Right lobe of liver (tissue), 6 donors: ENCODE data around the gene MAP3K7. TPM values are rescaled to one million over a fixed set of nuclear protein-coding genes. Genes with fewer than 3 reads are reported as not detected.

ENCODE experiments used
- ATAC-seq, 4 donors: fragments of 200-7000 bp; cut with Tn5 transposase; one replicate each; pipeline ENCODE4 v1.9.1; 2020; ENCODE audit warnings: mild to moderate bottlenecking in 4 of 4, moderate library complexity in 4 of 4
- DNase-seq, 3 donors: peaks; one replicate each; pipeline ENCODE4 v3.0.0-alpha.2; 2020
- H3K27ac ChIP-seq, 3 donors: fragments of 200-600 bp; one replicate each; pipeline ENCODE4 v1.8.0; 2022
- H3K27me3 ChIP-seq, 2 donors: fragments of 200-600 bp; one replicate each; pipeline ENCODE4 v1.8.0; 2022
- H3K36me3 ChIP-seq, 4 donors: fragments of 200-600 bp; sonication (generic) in 1 of 4; one replicate each; pipeline versions ENCODE4 v1.5.1 to v1.8.0; 2017 to 2022; ENCODE audit warnings: control low read depth in 1 of 4
- H3K4me1 ChIP-seq, 4 donors: fragments of 200-600 bp; sonication (generic) in 1 of 4; one replicate each; pipeline versions ENCODE4 v1.5.1 to v1.8.0; 2017 to 2022; ENCODE audit warnings: control low read depth in 1 of 4
- H3K4me3 ChIP-seq, 3 donors: fragments of 200-600 bp; one replicate each; pipeline ENCODE4 v1.8.0; 2022
- H3K9me3 ChIP-seq, 4 donors: fragments of 200-600 bp; sonication (generic) in 1 of 4; one replicate each; pipeline versions ENCODE4 v1.5.1 to v1.8.0; 2017 to 2022; ENCODE audit warnings: control low read depth in 1 of 4
- POLR2A ChIP-seq: fragments of 450-650 bp; IDR thresholded peaks from one replicate; pipeline ENCODE4 v1.6.1; 2017; ENCODE audit warnings: antibody characterized with exemption, mild to moderate bottlenecking
- WGBS: methylation state at CpG from one replicate; pipeline ENCODE4 v1.1.6; 2018; ENCODE audit warnings: low coverage, low lambda C conversion rate; ENCODE audit not compliant: insufficient coverage; ENCODE audit errors: missing lambda C conversion rate; 5-methylcytosine and 5-hydroxymethylcytosine counted together
- intact Hi-C, 2 donors: fragments of 100-400 bp; cut with DNase I; formaldehyde crosslinking; loops; one replicate each; pipeline versions ENCODE4 v1.11.2 to v1.14.1; 2022
- total RNA-seq, 6 experiments: library from RNA; depleted of rRNA in 2 of 6; stranded (reverse); fragments of >200 nt in 2 of 6; fragmentation: NEBNext Ultra II Directional in 3 of 6; extraction: Animal tissue kit (Norgen Biotek cat#: 25700) in 3 of 6; gene quantifications; one replicate each; pipeline versions ENCODE4 v1.1.0 to v1.2.4, GENCODE V29; 2016 to 2023
- TF ChIP-seq, protein P1 (sequence below), 4 donors: fragments of 200-600 bp in 3 of 4; fragments of 450-650 bp in 1 of 4; IDR thresholded peaks; one replicate each; pipeline versions ENCODE4 v1.5.1 to v1.8.0; 2016 to 2022; ENCODE audit warnings: antibody characterized with exemption in 4 of 4, mild to moderate bottlenecking in 2 of 4
- donor health status: DM: no; HTN: yes; CAD: no.
- donor health status: DM: no; HTN: no; CAD: no.
- donor health status: DM: no; HTN: no; CAD: no.
- donor health status: DM: no; HTN: yes; CAD: no.
- donor health status: DM: no; HTN: yes; CAD: no.

Gene MAP3K7
- total RNA-seq, 6 experiments from 2014 or later, result 8.1 to 12.5 (median 10.3) TPM

DNA sequence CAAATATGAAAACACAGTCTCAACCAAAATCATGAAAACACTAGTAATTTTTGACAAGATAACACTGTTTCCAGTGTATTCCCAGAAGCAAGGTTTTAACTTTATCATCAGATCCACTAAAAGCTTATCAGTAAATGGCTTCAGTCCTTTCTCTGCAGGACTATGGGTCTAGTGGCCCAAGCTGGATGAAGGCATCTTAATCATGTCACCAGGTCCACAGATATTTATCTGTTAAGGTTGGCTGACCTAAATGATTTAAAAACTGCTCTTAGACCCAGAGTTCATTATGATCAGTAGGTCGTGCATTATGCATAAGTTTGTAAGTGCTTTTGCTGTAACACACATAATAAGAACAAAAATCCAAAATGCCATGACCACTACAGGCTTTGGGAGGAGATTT lies 118.0 kb downstream of the MAP3K7 start:
- Histone ChIP-seq H3K36me3 (no peaks in the 10 kb centered on the region), H3K9me3 (no peaks in the 10 kb centered on the region), H3K4me1 (no peaks in the 10 kb centered on the region), H3K27ac (no peak overlapping the region), H3K27me3 (no peaks in the 10 kb centered on the region), H3K4me3 (no peak overlapping the region)
- no peak for TF ChIP-seq POLR2A
- TF ChIP-seq, protein P1, sequence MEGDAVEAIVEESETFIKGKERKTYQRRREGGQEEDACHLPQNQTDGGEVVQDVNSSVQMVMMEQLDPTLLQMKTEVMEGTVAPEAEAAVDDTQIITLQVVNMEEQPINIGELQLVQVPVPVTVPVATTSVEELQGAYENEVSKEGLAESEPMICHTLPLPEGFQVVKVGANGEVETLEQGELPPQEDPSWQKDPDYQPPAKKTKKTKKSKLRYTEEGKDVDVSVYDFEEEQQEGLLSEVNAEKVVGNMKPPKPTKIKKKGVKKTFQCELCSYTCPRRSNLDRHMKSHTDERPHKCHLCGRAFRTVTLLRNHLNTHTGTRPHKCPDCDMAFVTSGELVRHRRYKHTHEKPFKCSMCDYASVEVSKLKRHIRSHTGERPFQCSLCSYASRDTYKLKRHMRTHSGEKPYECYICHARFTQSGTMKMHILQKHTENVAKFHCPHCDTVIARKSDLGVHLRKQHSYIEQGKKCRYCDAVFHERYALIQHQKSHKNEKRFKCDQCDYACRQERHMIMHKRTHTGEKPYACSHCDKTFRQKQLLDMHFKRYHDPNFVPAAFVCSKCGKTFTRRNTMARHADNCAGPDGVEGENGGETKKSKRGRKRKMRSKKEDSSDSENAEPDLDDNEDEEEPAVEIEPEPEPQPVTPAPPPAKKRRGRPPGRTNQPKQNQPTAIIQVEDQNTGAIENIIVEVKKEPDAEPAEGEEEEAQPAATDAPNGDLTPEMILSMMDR (IDR thresholded peaks at IDR 0.05), result no peak
- WGBS, result 43% methylated on average over 1 of the region's 1 CpG
- ATAC-seq, result no peak
- no peak for DNase-seq
- intact Hi-C loops, result no loop called here

DNA sequence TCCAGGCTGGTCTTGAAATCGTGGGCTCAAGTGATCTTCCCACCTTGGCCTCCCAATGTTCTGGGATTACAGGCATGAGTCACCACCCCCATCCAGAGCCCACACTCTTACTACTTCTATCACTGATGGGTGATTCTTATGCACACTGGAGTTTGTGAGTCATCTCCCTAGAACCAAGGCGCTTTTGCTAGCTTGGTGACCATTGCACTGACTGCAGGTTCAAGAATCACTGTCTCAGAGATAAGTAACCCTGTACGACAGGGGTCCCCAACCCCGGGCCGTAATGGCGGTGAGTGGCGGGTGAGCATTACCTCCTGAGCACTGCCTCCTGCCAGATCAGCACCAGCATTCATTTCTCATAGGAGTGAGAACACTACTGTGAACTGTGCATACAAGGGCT lies 118.8 kb downstream of the MAP3K7 start:
- intact Hi-C loops, result no loop called here
- no peak for ATAC-seq
- H3K27me3 ChIP-seq, result no peaks in the 10 kb centered on the region
- H3K4me3 ChIP-seq, result no peak overlapping the region
- no peak overlapping the region for H3K27ac ChIP-seq
- H3K4me1 ChIP-seq, result no peaks in the 10 kb centered on the region
- DNase-seq, result no peak
- TF ChIP-seq, protein P1 (IDR thresholded peaks at IDR 0.05), result no peak
- no peak for TF ChIP-seq POLR2A
- no peaks in the 10 kb centered on the region for H3K36me3 ChIP-seq
- no peaks in the 10 kb centered on the region for H3K9me3 ChIP-seq
- 71% methylated on average over 7 of the region's 7 CpGs for WGBS

DNA sequence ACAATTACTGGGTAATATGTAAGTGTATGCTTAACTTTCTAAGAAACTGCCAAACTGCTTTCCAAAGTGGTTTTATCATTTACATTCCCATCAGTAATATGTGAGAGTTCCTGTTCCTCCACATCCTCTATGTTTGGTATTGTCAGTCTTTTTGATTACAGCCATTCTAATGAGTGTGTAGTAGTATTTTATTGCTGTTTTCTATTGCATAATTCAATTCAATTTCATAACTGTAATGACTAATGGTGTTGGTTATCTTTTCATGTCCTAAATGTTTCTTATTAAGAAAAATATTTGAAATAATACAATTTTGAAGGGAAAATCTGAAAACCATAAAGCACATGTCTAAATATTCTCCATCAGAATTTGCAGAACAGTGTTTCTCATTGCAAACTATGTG lies 119.3 kb downstream of the MAP3K7 start:
- intact Hi-C loops, result no loop called here
- DNase-seq, result no peak
- no peak overlapping the region for H3K27ac ChIP-seq
- TF ChIP-seq, protein P1 (IDR thresholded peaks at IDR 0.05), result no peak
- no peak for TF ChIP-seq POLR2A
- H3K36me3 ChIP-seq, result no peaks in the 10 kb centered on the region
- H3K27me3 ChIP-seq, result no peaks in the 10 kb centered on the region
- no peak for ATAC-seq
- H3K4me3 ChIP-seq, result no peak overlapping the region
- H3K4me1 ChIP-seq, result no peaks in the 10 kb centered on the region
- H3K9me3 ChIP-seq, result no peaks in the 10 kb centered on the region

DNA sequence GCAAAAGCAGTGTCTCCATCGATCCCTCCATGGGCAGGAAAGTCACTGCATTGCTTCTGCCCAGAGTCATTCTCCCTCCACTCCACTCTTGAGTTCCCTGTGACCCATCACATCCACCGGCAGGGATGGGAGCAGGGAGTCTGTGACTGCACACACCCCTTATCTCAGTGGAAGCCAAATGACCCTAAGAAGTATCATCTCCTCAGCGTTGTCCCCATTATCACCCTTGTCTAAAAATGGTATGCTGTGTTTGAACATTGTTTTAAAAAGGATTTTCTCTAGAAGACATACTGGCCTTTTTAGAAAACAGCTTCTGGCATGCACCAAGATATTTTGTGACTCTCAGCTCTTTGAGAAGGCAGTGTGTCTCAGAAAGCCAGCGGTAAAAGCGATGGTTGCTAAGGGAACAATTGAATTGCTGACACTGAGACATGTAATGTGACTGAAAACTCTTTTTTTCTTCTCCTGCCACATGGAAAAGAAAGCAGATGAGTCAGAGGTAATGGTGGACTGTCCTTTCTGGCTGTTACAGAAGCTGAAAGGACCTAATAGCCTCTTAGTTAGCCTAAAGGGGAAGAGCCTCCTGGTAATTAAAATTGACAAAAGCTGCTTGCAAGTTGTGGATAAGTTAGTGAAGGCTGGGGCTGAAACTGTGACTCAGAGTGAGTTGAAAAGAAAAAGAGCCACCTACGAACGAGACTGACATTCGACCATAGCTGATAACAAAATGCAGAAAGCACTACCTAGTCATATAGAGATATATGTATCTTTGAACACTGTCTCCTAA lies 120.5 kb downstream of the MAP3K7 start:
- no peak for ATAC-seq
- no peak for TF ChIP-seq POLR2A
- TF ChIP-seq, protein P1 (IDR thresholded peaks at IDR 0.05), result no peak
- Histone ChIP-seq H3K4me3 (no peak overlapping the region), H3K27me3 (no peaks in the 10 kb centered on the region), H3K4me1 (no peaks in the 10 kb centered on the region), H3K9me3 (no peaks in the 10 kb centered on the region), H3K27ac (no peak overlapping the region), H3K36me3 (no peaks in the 10 kb centered on the region)
- no peak for DNase-seq
- 50% methylated on average over 7 of the region's 8 CpGs for WGBS
- intact Hi-C loops, result no loop called here

DNA sequence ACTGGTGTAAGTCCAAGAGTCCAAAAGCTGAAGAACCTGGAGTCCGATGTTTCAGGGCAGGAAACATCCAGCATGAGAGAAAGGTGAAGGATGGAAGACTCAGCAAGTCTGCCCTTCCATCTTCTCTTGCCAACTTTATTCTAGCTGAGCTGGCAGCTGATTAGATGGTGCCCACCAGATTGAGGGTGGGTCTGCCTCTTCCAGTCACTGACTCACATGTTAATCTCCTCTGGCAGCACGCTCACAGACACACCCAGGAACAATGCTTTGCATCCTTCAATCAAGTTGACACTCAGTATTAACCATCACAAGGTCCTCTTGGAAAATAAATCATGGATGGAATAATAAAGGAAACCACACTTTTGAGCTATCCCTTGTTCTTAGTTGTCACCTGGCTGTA lies 121.2 kb downstream of the MAP3K7 start:
- intact Hi-C loops, result no loop called here
- Histone ChIP-seq H3K27ac (no peak overlapping the region), H3K9me3 (no peaks in the 10 kb centered on the region), H3K27me3 (no peaks in the 10 kb centered on the region), H3K4me3 (no peak overlapping the region), H3K36me3 (no peaks in the 10 kb centered on the region), H3K4me1 (no peaks in the 10 kb centered on the region)
- ATAC-seq (no peak), DNase-seq (no peak)
- 63% methylated on average over 2 of the region's 2 CpGs for WGBS
- no peak for TF ChIP-seq POLR2A
- TF ChIP-seq, protein P1 (IDR thresholded peaks at IDR 0.05), result no peak
